Measurements from ENCODE around the gene RAD23A. TPM values are rescaled to one million over a fixed set of nuclear protein-coding genes. Genes with fewer than 3 reads are reported as not detected.
"Not testable (repeated sequence)": the region's sequence is repeated elsewhere in the genome, so short reads cannot be mapped to it uniquely, and the experiment has no call there.

The RAD23A gene
- total and polyA plus RNA-seq, 2 experiments from 2014 or later = 65.8 to 130 TPM

DNA sequence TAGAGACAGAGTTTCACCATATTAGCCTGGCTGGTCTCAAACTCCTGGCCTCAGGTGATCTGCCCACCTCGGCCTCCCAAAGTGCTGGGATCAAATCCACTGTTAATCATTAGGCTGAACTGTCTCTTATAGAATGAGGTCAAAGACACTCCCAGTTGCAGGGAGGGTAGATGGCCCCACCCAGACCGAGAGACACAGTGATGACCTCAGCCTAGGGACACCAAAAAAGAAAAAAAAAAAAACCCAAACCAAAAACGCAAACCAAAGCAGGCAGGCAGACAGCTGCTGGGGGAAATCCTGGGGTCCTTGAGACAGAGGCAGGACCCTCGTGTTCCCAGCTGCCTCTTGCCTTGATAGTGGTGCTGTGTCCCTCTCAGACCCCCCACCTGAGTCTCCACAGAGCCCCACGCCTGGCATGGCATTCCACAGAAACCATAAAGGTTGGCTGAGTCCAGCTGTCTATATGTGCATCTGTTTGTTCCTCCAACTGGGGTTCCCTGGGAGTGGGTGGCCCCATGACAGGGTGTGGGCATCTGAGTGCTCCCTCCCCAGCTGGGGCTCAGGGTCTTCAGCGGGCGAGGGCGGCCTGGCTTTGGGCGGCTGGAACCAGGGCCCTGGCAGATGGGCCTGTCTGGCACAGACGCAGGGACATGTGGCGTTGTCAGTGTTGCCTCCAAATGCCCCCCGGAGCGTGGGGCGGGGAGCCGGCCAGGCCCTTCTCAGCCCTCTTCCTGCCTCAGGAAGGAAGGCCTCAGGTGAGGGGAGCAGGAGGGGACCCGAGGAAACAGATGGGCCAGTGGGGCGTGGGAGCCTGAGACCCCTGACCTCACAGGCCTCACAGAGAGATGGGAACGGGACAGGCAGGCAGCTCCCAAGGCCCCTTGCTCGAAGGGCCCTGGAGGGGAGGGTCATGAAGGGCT is 28.9 kb downstream of the RAD23A start:
- no peak overlapping the region for H2AFZ ChIP-seq
- no peak overlapping the region for H3K4me2 ChIP-seq
- DNase-seq (ENCODE audit: low spot score) = no peak
- H3K36me3 ChIP-seq (replicated peaks; ENCODE audit: insufficient read depth, low read depth) = no peaks in the 10 kb centered on the region
- H3K9me3 ChIP-seq (ENCODE audit: low read depth) = no peaks in the 10 kb centered on the region
- TF ChIP-seq EZH2 (IDR thresholded peaks at IDR 0.05; ENCODE audit: borderline replicate concordance) = no peak
- TF ChIP-seq EZH2phosphoT487 (IDR thresholded peaks at IDR 0.05; ENCODE audit: low read depth, severe bottlenecking, unreplicated experiment) = no peak
- TF ChIP-seq, protein P1, sequence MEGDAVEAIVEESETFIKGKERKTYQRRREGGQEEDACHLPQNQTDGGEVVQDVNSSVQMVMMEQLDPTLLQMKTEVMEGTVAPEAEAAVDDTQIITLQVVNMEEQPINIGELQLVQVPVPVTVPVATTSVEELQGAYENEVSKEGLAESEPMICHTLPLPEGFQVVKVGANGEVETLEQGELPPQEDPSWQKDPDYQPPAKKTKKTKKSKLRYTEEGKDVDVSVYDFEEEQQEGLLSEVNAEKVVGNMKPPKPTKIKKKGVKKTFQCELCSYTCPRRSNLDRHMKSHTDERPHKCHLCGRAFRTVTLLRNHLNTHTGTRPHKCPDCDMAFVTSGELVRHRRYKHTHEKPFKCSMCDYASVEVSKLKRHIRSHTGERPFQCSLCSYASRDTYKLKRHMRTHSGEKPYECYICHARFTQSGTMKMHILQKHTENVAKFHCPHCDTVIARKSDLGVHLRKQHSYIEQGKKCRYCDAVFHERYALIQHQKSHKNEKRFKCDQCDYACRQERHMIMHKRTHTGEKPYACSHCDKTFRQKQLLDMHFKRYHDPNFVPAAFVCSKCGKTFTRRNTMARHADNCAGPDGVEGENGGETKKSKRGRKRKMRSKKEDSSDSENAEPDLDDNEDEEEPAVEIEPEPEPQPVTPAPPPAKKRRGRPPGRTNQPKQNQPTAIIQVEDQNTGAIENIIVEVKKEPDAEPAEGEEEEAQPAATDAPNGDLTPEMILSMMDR (IDR thresholded peaks at IDR 0.05; ENCODE audit: poor library complexity) = no peak
- no peak overlapping the region for H3K27ac ChIP-seq
- no peaks in the 10 kb centered on the region for H3K27me3 ChIP-seq
- no peak overlapping the region for H3K4me3 ChIP-seq
- H4K20me1 ChIP-seq (ENCODE audit: insufficient read depth, poor library complexity, severe bottlenecking) = no peaks in the 10 kb centered on the region
- no peaks in the 10 kb centered on the region for H3K4me1 ChIP-seq (ENCODE audit: insufficient read depth)
- 80% methylated on average over 19 of the region's 19 CpGs for WGBS (ENCODE audit: low lambda C conversion rate, missing lambda C conversion rate)
- H3K9me2 ChIP-seq (replicated peaks; ENCODE audit: insufficient read depth) = no peaks in the 10 kb centered on the region
- H3K79me2 ChIP-seq = no peaks in the 10 kb centered on the region

DNA sequence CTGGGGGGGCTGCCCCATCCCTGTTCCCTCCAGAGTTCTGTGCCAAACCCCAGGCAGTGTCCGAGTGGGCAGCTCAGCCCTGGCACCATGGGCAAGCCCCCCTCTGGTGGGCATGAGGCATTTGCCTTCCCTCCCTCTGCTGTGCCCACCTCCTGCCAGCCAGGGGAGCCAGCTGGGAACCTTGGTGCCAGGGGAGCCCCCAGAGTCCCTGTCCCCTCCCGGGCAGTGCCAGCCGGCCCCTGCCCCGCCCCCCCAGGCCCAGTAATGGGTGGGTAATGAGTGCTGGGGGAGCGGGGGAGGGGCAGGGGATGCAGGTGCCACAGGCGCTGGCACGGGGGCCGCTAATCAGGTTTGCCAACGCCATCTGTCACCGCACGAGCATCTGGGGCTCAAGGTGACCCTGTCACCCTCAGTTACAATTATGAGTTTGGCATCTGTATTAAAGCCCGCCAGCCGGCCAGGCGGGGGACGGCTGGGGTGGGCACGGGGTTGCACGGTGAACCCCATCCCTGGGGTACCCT is 29.6 kb downstream of the RAD23A start:
- Histone ChIP-seq H3K9me2 (replicated peaks; ENCODE audit: insufficient read depth) (no peaks in the 10 kb centered on the region), H3K27me3 (no peaks in the 10 kb centered on the region), H3K9me3 (ENCODE audit: low read depth) (no peaks in the 10 kb centered on the region), H2AFZ (no peak overlapping the region), H4K20me1 (ENCODE audit: insufficient read depth, poor library complexity, severe bottlenecking) (no peaks in the 10 kb centered on the region), H3K4me1 (ENCODE audit: insufficient read depth) (no peaks in the 10 kb centered on the region), H3K27ac (no peak overlapping the region), H3K4me3 (no peak overlapping the region), H3K79me2 (no peaks in the 10 kb centered on the region), H3K4me2 (no peak overlapping the region), H3K36me3 (replicated peaks; ENCODE audit: insufficient read depth, low read depth) (no peaks in the 10 kb centered on the region)
- no peak for DNase-seq (ENCODE audit: low spot score)
- TF ChIP-seq EZH2phosphoT487 (IDR thresholded peaks at IDR 0.05; ENCODE audit: low read depth, severe bottlenecking, unreplicated experiment) (no peak), EZH2 (IDR thresholded peaks at IDR 0.05; ENCODE audit: borderline replicate concordance) (no peak)
- TF ChIP-seq, protein P1 (IDR thresholded peaks at IDR 0.05; ENCODE audit: poor library complexity) = no peak
- 82% methylated on average over 3 of the region's 17 CpGs for WGBS (ENCODE audit: low lambda C conversion rate, missing lambda C conversion rate)

DNA sequence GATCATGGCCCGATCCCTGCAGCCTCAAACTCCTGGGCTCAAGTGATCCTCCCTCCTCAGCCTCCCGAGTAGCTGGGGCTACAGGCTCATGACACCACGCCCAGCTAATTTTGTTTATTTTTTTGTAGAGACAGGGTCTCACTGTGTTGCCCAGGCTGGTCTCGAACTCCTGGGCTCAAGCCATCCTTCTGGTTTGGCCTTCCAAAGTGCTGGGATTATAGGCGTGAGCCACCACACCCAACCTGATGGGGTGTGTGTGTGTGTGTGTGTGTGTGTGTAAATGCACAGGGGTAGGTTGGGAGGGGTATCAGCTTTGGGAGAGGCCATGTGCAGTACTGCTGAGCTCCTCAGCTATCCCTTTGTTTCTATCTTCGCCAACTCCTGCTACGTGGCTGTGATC is 30.4 kb downstream of the RAD23A start:
- H3K27ac ChIP-seq; H4K20me1 ChIP-seq (ENCODE audit: insufficient read depth, poor library complexity, severe bottlenecking); H3K9me2 ChIP-seq (replicated peaks; ENCODE audit: insufficient read depth); H2AFZ ChIP-seq; H3K4me1 ChIP-seq (ENCODE audit: insufficient read depth); DNase-seq (ENCODE audit: low spot score); H3K4me2 ChIP-seq; H3K4me3 ChIP-seq; H3K79me2 ChIP-seq; H3K27me3 ChIP-seq; H3K9me3 ChIP-seq (ENCODE audit: low read depth); H3K36me3 ChIP-seq (replicated peaks; ENCODE audit: insufficient read depth, low read depth): not testable (repeated sequence)
- WGBS (ENCODE audit: low lambda C conversion rate, missing lambda C conversion rate) = 82% methylated on average over 7 of the region's 7 CpGs

DNA sequence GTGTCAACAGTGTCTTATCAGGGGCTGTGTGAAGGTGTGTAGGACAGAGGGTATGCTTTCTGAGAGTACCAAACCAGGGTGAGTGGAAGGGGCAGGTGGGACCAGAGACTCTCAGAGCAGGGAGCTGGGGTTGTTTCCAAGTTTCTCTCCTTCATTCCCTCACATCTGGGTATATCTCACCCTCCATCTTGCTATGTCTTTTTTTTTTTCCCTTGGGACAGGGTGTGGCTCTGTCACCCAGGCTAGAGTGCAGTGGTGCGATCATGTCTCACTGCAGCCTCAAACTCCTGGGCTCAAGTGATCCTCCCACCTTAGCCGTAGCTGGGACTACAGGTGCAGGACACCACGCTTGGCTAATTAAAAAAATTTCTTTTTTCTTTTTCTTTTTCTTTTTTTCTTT is 34.3 kb downstream of the RAD23A start:
- no peak overlapping the region for H3K4me3 ChIP-seq
- no peak overlapping the region for H3K4me2 ChIP-seq
- no peaks in the 10 kb centered on the region for H3K36me3 ChIP-seq (replicated peaks; ENCODE audit: insufficient read depth, low read depth)
- H3K27ac ChIP-seq = no peak overlapping the region
- TF ChIP-seq, protein P1 (IDR thresholded peaks at IDR 0.05; ENCODE audit: poor library complexity) = no peak
- TF ChIP-seq EZH2 (IDR thresholded peaks at IDR 0.05; ENCODE audit: borderline replicate concordance) (no peak), EZH2phosphoT487 (IDR thresholded peaks at IDR 0.05; ENCODE audit: low read depth, severe bottlenecking, unreplicated experiment) (no peak)
- no peaks in the 10 kb centered on the region for H3K9me3 ChIP-seq (ENCODE audit: low read depth)
- H2AFZ ChIP-seq = no peak overlapping the region
- no peak for DNase-seq (ENCODE audit: low spot score)
- WGBS (ENCODE audit: low lambda C conversion rate, missing lambda C conversion rate) = 74% methylated on average over 3 of the region's 3 CpGs
- H3K79me2 ChIP-seq = no peaks in the 10 kb centered on the region
- no peaks in the 10 kb centered on the region for H4K20me1 ChIP-seq (ENCODE audit: insufficient read depth, poor library complexity, severe bottlenecking)
- peaks cover 21% of the 10 kb centered on the region for H3K27me3 ChIP-seq
- no peaks in the 10 kb centered on the region for H3K9me2 ChIP-seq (replicated peaks; ENCODE audit: insufficient read depth)
- peaks cover 7% of the 10 kb centered on the region for H3K4me1 ChIP-seq (ENCODE audit: insufficient read depth)

All from hepatocyte (in vitro differentiated cells).